AG09319 (cell line): ENCODE results near the gene LDB1.

Source experiments
- DNase-seq: peaks from one replicate; pipeline ENCODE4 v3.0.0-alpha.2; 2010; ENCODE audit warnings: low read depth; ENCODE audit errors: extremely low read depth
- TF ChIP-seq, protein P1 (sequence below): IDR thresholded peaks from 2 replicates; pipeline ENCODE4 v1.5.1; 2011; ENCODE audit warnings: low read depth, mild to moderate bottlenecking, inconsistent platforms, low read length, moderate library complexity

Gene LDB1

GRCh38 chr10:102147561-102147960 lies 27.4 kb upstream of the LDB1 start:
- TF ChIP-seq, protein P1, sequence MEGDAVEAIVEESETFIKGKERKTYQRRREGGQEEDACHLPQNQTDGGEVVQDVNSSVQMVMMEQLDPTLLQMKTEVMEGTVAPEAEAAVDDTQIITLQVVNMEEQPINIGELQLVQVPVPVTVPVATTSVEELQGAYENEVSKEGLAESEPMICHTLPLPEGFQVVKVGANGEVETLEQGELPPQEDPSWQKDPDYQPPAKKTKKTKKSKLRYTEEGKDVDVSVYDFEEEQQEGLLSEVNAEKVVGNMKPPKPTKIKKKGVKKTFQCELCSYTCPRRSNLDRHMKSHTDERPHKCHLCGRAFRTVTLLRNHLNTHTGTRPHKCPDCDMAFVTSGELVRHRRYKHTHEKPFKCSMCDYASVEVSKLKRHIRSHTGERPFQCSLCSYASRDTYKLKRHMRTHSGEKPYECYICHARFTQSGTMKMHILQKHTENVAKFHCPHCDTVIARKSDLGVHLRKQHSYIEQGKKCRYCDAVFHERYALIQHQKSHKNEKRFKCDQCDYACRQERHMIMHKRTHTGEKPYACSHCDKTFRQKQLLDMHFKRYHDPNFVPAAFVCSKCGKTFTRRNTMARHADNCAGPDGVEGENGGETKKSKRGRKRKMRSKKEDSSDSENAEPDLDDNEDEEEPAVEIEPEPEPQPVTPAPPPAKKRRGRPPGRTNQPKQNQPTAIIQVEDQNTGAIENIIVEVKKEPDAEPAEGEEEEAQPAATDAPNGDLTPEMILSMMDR, result no peak
- DNase-seq, result no peak

DNA sequence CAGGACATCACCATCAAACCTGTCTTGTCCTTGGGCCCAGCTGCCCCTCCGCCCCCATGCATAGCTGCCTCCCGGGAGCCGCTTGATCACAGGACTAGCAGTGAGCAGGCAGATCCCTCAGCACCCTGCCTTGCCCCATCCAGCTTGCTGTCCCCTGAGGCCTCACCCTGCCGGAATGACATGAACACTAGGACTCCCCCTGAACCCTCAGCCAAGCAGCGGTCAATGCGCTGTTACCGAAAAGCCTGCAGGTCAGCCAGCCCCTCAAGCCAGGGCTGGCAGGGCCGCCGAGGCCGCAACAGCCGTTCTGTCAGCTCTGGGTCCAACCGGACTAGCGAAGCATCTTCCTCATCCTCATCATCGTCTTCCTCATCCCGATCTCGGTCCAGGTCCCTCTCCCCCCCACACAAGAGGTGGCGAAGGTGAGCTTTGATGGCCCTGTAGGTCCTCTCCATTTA lies 26.8 kb upstream of the LDB1 start:
- no peak for DNase-seq
- TF ChIP-seq, protein P1, result no peak

DNA sequence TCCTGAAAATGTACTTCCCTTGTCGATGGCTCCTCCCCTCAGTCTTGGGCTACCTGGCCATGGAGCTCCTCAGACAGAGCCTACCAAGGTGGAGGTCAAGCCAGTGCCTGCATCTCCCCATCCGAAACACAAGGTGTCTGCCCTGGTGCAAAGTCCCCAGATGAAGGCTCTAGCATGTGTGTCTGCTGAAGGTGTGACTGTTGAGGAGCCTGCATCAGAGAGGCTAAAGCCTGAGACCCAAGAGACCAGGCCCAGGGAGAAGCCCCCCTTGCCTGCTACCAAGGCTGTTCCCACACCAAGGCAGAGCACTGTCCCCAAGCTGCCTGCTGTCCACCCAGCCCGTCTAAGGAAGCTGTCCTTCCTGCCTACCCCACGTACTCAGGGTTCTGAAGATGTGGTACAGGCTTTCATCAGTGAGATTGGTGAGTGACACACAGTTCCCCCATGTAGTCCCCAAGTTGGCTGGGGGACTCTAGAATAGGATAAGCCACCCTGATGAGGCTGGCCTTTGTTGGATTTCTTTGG lies 21.5 kb upstream of the LDB1 start:
- no peak for DNase-seq
- TF ChIP-seq, protein P1, result no peak

DNA sequence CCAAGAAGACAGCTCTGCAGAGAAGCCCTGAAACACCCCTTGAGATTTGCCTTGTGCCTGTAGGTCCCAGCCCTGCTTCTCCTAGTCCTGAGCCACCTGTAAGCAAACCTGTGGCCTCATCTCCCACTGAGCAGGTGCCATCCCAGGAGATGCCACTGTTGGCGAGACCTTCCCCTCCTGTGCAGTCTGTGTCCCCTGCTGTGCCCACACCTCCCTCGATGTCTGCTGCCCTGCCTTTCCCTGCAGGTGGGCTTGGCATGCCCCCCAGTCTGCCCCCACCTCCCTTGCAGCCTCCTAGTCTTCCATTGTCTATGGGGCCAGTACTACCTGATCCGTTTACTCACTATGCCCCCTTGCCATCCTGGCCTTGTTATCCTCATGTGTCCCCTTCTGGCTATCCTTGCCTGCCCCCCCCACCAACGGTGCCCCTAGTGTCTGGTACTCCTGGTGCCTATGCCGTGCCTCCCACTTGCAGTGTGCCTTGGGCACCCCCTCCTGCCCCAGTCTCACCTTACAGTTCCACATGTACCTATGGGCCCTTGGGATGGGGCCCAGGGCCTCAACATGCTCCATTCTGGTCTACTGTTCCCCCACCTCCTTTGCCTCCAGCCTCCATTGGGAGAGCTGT lies 20.9 kb upstream of the LDB1 start:
- TF ChIP-seq, protein P1, result no peak
- DNase-seq, result no peak

DNA sequence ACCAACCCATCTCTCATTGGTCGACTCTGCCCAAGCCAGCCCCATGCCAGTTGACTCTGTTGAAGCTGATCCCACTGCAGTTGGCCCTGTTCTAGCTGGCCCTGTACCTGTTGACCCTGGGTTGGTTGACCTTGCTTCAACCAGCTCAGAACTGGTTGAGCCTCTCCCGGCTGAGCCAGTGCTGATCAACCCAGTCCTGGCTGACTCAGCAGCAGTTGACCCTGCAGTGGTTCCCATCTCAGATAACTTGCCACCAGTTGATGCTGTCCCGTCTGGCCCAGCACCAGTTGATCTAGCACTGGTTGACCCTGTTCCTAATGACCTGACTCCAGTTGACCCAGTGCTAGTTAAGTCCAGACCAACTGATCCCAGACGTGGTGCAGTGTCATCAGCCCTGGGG lies 20.1 kb upstream of the LDB1 start:
- TF ChIP-seq, protein P1, result no peak
- DNase-seq, result no peak

DNA sequence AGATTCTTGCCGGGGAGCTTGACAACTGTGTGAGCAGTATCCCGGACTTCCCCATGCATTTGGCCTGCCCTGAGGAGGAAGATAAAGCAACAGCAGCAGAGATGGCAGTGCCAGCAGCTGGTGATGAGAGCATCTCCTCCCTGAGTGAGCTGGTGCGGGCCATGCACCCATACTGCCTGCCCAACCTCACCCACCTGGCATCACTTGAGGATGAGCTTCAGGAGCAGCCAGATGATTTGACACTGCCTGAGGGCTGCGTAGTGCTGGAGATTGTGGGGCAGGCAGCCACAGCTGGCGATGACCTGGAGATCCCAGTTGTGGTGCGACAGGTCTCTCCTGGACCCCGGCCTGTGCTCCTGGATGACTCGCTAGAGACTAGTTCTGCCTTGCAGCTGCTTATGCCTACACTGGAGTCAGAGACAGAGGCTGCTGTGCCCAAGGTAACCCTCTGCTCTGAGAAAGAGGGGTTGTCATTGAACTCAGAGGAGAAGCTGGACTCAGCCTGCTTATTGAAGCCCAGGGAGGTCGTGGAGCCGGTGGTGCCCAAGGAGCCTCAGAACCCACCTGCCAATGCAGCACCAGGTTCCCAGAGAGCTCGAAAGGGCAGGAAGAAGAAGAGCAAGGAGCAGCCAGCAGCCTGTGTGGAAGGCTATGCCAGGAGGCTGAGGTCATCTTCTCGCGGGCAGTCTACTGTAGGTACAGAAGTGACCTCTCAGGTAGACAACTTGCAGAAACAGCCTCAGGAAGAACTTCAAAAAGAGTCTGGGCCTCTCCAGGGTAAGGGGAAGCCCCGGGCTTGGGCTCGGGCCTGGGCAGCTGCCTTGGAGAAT lies 19.3 kb upstream of the LDB1 start:
- TF ChIP-seq, protein P1, result no peak
- DNase-seq, result no peak

GRCh38 chr10:102135956-102136526 lies 15.9 kb upstream of the LDB1 start:
- TF ChIP-seq, protein P1, result no peak
- no peak for DNase-seq
